GM19463 (cell line): ENCODE data around the gene ICE1.
"Not testable (repeated sequence)": the region's sequence is repeated elsewhere in the genome, so short reads cannot be mapped to it uniquely, and the experiment has no call there.

Experiments used
- ATAC-seq: cut with Tn5 transposase; IDR thresholded peaks from one replicate; pipeline ENCODE4 v1.9.1; 2021; ENCODE audit warnings: mild to moderate bottlenecking, moderate library complexity; ENCODE audit not compliant: unreplicated experiment

ICE1 gene, protein sequence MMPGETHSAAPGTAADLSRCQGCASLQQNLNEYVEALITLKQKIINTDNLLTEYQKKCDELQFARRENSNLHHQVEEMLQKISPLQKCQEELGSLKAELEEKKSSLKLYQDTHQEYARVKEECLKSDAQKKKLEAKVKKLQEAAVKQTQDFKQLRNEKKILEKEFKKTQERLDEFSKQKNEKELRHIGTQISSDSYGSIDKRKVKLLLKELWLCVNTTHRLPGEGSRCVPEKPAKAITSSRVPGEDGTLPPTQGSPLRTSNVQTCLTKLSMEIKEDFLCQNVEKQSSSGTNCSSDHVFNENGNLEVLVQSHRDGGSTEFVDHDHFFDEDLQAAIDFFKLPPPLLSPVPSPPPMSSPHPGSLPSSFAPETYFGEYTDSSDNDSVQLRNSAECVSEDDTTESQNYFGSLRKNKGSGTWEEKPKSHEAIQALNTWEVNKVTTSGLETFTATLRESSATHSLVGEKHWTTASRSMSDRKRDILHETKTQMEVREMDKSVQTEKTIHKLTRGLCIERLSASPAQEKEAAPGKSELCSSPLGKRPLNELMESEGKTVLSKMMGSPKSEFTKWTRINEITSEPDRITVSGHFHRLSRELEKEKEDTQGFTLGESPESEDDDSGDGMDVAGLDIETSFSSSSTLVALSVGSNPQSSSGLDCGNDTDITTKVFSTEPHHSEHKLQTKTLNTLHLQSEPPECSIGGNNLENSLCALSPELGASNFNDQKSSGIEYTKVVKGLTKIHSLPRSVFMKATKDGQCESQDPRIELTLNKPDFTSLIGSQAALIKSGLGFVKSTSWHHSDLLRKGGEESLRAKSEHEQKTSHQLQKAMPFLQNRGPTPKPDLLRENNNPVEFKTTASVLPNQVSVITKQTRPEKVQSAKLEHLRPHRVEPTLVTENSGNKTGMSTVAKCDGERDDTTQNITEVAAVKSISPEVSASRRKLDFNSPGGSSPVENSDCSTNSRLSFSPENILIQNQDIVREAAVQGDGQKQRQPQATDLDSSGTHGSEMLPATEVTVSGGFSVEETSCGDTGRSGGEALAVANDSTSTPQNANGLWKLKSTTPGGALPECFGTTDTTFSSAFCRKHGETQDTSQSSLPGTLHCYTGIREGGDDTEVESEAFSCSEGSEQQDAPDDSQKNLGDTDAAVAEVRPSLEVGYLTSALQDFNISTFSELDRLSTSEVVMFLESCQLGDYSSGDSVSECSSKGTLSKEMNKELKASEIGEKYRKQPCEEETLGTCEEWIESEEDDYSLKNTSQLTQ (N-terminal part only)

DNA sequence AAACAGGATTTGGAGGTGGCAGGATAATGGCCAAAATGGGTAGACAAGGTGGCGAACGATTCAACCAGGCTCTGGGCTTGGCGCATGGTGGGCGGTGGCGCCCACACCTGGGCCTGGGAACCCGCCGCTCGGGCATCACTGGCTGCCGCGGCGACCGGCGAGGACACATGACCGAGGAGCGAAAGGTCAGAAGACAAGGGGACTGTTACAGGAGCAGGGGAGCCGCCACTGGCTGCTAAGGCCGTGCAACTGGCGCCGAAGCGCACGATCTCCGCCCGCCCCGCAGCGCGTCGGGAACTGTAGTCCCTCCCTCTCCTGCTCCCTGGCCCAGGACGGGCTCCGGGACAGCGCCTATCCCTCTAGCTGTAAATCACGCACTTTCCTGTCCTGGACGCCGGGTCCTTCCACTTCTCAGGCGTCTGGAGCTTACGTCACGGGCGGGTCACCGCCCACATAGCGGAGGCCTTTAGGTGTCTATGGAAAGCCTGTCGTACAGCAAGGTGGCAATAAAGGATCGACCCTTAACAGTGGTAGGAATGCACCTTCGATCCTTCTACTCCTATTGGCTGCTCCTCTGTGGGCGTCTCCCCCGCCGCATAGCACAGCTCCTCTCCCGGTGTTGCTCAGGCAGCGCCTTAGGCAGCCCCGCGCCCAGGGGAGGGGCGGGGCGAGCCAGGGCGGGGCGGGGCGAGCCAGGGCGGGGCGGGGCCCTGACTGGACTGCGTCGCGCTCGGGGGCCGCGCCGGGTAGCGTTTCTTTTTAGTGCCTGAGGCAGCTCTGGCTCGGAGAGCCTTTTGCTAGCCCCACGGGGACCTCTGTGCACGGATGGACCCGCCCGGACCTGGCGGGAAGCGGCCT lies at the start of gene ICE1:
Gene ICE1 (plus strand): TSS at position 717 of the 858 bp plus-strand sequence. CDS start 239 bp downstream, outside the sequence.
- peak; percentile 75 for ATAC-seq

- ATAC-seq: no peak
Observed at GRCh38 chr5:5372930-5373329, 49.5 kb upstream of the ICE1 start.

DNA sequence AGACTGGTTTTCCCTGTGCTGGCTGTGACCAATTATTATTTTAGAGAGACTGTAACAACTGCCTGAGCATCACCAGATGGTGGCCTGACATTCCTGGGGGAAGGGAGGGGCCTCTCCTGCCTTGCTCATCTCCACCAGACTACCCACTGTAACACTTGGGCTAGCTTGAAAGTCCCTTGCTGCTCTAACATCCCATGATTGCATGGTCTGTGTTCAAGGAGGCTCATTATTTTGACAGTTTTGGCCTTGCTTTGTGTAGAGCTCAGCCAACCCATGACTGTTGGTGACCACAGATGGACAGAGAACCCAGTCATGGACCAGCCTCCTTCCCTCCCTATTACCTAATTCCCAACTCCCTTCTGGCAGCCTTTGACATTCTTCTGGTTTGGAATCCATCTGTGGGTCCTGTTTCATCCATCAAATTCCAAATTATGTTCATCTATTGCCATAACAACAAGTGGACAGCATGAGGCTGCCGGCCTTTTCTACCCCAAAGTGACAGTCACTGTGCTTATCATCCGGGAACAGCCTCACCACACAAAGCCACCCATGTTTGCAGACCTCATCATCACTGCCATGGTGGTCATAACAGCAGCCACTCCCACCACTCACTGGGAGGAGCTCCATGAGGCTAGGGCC lies 49.0 kb upstream of the ICE1 start:
- no peak for ATAC-seq

DNA sequence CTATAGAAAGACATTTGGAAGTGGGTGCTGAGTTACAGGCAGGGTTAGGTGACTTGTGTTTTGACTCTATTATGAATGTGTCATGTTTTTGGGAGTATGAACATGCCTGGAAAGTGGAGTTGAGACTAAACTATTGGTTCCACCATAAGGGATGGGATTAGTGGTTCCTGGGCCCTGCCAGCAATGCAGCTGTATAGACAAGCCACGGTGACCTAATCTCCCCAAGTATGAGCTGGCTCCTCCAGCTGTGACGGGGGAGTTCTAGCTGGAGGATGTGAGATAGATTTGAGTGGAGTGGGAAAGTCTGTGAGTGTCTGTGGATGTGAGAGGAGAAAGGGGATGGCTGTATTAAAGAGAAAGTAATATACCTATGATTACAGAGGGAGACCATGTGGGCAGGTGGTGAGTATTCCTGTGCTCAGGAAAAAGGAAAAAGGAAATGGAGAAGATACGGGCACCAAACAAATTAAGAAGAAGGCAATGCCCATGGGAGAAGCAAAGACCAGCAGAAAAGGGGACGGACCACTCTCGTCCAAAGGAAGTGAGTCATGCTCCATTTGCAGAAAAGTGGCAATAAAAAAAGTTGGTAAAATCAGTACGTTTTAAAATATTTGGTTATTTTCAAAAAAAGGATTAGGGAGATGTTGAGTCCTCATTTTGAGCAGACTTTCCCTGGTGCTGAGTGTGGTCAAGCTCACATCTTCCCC lies 48.3 kb upstream of the ICE1 start:
- no peak for ATAC-seq

GRCh38 chr5:5377780-5378179 lies 44.7 kb upstream of the ICE1 start:
- no peak for ATAC-seq

GRCh38 chr5:5378531-5378930 lies 43.9 kb upstream of the ICE1 start:
- no peak for ATAC-seq

- no peak for ATAC-seq
Observed at GRCh38 chr5:5380298-5380697, 42.2 kb upstream of the ICE1 start.

GRCh38 chr5:5381310-5381913 lies 41.1 kb upstream of the ICE1 start:
- no peak for ATAC-seq

GRCh38 chr5:5383461-5383860 lies 39.0 kb upstream of the ICE1 start:
- ATAC-seq: no peak

DNA sequence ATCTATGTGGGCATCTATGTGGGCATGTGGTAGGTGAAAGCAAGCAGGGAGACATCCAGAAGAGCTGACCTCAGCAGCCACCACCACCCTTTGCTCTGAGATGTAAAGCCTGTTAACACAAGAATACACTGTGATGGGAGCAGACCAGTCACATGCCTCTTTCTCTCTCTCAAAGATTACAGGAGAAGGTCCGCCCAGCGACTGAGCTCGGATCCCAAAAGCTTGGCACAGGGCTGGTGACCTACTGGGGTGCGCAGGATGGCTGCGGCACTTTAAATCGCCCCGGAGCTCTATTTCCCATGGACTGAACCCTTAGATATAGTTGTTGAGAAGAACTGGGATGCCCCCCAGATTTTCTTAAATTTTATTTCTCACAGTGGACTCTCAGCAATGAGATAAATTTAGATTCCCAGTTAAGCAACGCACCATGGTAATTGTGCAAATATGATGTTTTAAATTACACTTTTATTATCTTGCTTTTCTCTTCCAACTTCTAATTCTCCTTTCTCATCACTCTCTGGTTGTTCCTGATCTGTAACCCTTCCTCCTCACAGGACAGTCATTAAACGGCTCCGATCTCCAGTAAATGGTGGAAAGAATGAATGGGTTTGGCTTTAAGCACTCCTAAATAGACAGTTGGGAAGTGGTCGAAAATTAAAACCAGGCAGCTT lies 37.7 kb upstream of the ICE1 start:
- no peak for ATAC-seq

DNA sequence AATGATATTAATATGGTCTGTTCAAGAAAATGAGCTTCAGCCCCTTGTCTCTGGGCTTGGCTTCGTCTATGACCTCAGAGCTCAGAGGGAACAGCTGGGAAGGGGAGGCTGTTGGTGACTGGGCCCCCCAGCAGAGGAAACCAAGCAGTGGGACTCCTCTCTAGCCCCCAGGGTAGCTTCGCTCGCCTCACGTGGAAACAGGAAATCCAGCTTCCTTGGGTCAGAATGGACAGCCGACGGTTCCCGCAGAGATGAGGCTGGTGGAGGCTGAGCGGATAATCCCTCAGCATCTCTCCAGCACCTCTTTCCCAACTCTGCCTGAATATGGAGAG lies 37.2 kb upstream of the ICE1 start:
- no peak for ATAC-seq

DNA sequence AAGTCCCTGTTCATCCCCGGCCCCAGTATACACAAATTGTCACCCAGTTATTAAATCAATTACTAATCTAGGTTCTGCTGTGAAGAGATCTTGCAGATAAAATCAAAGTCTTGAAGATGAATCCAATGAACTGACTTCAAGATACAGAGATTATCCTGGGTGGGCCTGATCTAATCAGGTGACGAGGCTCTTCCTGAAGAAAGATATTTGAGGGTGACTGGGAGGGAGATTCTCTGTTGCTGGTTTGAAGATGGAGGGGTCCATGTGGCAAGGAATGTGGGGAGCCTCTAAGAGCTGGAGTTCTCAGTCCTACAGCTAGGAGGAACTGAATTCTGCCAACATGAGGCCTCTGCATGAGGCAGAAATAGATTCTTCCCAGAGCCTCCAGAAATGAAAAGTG lies 36.1 kb upstream of the ICE1 start:
- no peak for ATAC-seq

DNA sequence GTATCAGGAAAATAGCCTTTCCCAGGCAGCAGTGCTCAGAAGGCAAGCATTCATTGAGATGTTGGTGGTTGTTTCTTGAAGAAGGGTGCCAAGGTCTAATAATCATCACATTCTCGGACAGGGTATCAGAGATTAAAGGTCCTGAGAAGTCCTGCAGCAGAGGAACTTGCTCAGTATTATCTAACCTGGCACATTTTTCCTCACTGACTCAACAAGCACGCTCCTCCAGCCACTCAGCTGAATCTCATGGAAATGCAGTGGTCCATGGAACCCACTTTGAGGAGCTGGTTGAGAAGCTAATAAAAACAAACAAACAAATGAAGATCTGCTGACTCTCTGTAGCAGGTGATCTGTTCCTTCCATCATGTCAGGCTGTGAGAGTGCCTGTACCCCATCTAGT lies 35.3 kb upstream of the ICE1 start:
- ATAC-seq: no peak

- no peak for ATAC-seq
Observed at GRCh38 chr5:5387777-5388176, 34.7 kb upstream of the ICE1 start.

- not testable (repeated sequence) for ATAC-seq
Observed at GRCh38 chr5:5390121-5390869, 32.2 kb upstream of the ICE1 start.

GRCh38 chr5:5392504-5392903 lies 30.0 kb upstream of the ICE1 start:
- not testable (repeated sequence) for ATAC-seq

DNA sequence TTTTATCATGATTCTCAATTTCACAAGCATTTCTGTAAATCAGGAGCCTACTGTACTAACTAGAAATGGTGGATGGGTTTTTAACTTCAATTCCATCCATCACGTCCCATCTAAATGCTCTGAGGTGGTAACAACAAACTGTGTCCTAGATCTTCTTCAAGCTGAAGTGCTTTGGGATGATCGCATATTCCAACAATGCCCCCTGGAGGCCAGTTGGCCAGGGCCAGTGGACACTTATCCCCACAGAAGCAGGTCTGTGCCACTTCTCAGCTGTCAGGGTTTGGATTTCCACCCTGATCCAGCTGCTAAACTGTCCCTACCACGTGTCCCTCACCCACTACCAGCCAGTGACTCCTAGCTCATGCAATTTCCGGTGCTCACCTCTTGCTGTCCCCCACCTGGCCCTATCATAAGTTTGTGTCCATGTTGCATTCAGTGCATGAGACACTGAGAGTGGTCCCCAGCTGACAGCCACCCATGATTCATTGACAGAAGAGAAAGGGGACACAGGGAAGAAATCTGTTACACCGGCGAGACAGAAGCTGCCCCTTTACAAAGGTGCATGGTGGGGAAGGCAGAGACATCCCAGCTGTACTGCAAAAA lies 28.0 kb upstream of the ICE1 start:
- ATAC-seq: not testable (repeated sequence)
